OCI-LY1 (cell line): ENCODE measurements around the gene PROM2.

Source experiments
- H2AFZ ChIP-seq: fragments of 200-600 bp; sonication (generic), shearing (Covaris generic); 2 replicates; pipeline ENCODE4 v1.6.0; 2014; ENCODE audit warnings: antibody characterized with exemption, mild to moderate bottlenecking, low read length
- H3F3A ChIP-seq: fragments of 200-600 bp; sonication (generic), shearing (Covaris generic); 2 replicates; pipeline ENCODE4 v1.6.0; 2014; ENCODE audit warnings: mild to moderate bottlenecking, antibody characterized with exemption, low read length, moderate library complexity; ENCODE audit not compliant: insufficient read depth
- H3K27ac ChIP-seq: fragments of 200-600 bp; sonication (generic); 2 replicates; pipeline ENCODE4 v1.5.1; 2014; ENCODE audit warnings: low read length, mixed run types, mild to moderate bottlenecking, low read depth; ENCODE audit not compliant: poor library complexity, severe bottlenecking
- H3K27me3 ChIP-seq: fragments of 200-600 bp; sonication (generic); 2 replicates; pipeline ENCODE4 v1.6.0; 2014; ENCODE audit warnings: antibody characterized with exemption, mild to moderate bottlenecking, low read length, moderate library complexity; ENCODE audit not compliant: insufficient read depth
- H3K36me3 ChIP-seq: fragments of 200-600 bp; sonication (generic); 2 replicates; pipeline ENCODE4 v1.6.1; 2014; ENCODE audit warnings: mild to moderate bottlenecking, antibody characterized with exemption, low read length, moderate library complexity, mixed read lengths; ENCODE audit not compliant: insufficient read depth
- H3K4me1 ChIP-seq: fragments of 200-600 bp; sonication (generic); 2 replicates; pipeline ENCODE4 v1.5.1; 2014; ENCODE audit warnings: mild to moderate bottlenecking, low read length, moderate library complexity; ENCODE audit not compliant: insufficient read depth, severe bottlenecking
- H3K4me2 ChIP-seq: fragments of 200-600 bp; sonication (generic), shearing (Covaris generic); 2 replicates; pipeline ENCODE4 v1.6.1; 2014; ENCODE audit warnings: low read length
- H3K4me3 ChIP-seq: fragments of 200-600 bp; sonication (generic); 2 replicates; pipeline ENCODE4 v1.5.1; 2014; ENCODE audit warnings: low read length, low read depth, mild to moderate bottlenecking, mixed read lengths; ENCODE audit not compliant: poor library complexity, severe bottlenecking
- H3K79me2 ChIP-seq: fragments of 200-600 bp; shearing (Covaris generic); 2 replicates; pipeline ENCODE4 v1.6.1; 2016; ENCODE audit warnings: mixed run types, low read length, mixed read lengths; ENCODE audit not compliant: insufficient read depth
- H3K9ac ChIP-seq: fragments of 200-600 bp; sonication (generic), shearing (Covaris generic); 2 replicates; pipeline ENCODE4 v1.6.1; 2014; ENCODE audit warnings: mild to moderate bottlenecking, low read length, mixed read lengths
- H3K9me2 ChIP-seq: fragments of 200-600 bp; sonication (generic), shearing (Covaris generic); 2 replicates; pipeline ENCODE4 v1.6.1; 2014; ENCODE audit warnings: low read depth, mild to moderate bottlenecking, low read length, mixed read lengths
- H3K9me3 ChIP-seq: fragments of 200-600 bp; shearing (Covaris generic); 2 replicates; pipeline ENCODE4 v1.6.1; 2014; ENCODE audit warnings: low read length, mixed read lengths
- H4K20me1 ChIP-seq: fragments of 200-600 bp; sonication (generic), shearing (Covaris generic); 2 replicates; pipeline ENCODE4 v1.6.0; 2016; ENCODE audit warnings: mild to moderate bottlenecking, low read length; ENCODE audit not compliant: insufficient read depth
- CTCF ChIP-seq: fragments of 200-600 bp; sonication (generic), shearing (Covaris generic); IDR thresholded peaks from 2 replicates; pipeline ENCODE4 v1.5.1; 2017; ENCODE audit warnings: mild to moderate bottlenecking, antibody characterized with exemption, low read length, moderate library complexity, mixed read lengths
- EZH2 ChIP-seq: fragments of 200-600 bp; sonication (generic), shearing (Covaris generic); IDR thresholded peaks from 2 replicates; pipeline ENCODE4 v1.8.0; 2017; ENCODE audit warnings: borderline replicate concordance, mixed run types, mild to moderate bottlenecking, antibody characterized with exemption, low read length, moderate library complexity, mixed read lengths

The PROM2 gene

GRCh38 chr2:95309599-95309998 lies 35.4 kb downstream of the PROM2 start:
- no peaks in the 10 kb centered on the region for H3K36me3 ChIP-seq
- no peak overlapping the region for H3K27ac ChIP-seq
- H4K20me1 ChIP-seq: no peaks in the 10 kb centered on the region
- 0 out of 2 replicates have a peak, but pooled peaks cover 3% of the 10 kb centered on the region for H3K27me3 ChIP-seq
- no peaks in the 10 kb centered on the region for H3K9me3 ChIP-seq
- no peak overlapping the region for H2AFZ ChIP-seq
- no peaks in the 10 kb centered on the region for H3K4me1 ChIP-seq
- no peak overlapping the region for H3K4me2 ChIP-seq
- H3K9ac ChIP-seq: no peak overlapping the region
- H3K4me3 ChIP-seq: no peak overlapping the region
- H3F3A ChIP-seq: no peaks in the 10 kb centered on the region
- TF ChIP-seq EZH2 (no peak), CTCF (no peak)
- H3K79me2 ChIP-seq: no peaks in the 10 kb centered on the region
- no peaks in the 10 kb centered on the region for H3K9me2 ChIP-seq

GRCh38 chr2:95310216-95310615 lies 36.0 kb downstream of the PROM2 start:
- H3K4me3 ChIP-seq: no peak overlapping the region
- no peaks in the 10 kb centered on the region for H3K4me1 ChIP-seq
- H3K36me3 ChIP-seq: no peaks in the 10 kb centered on the region
- no peaks in the 10 kb centered on the region for H3K9me2 ChIP-seq
- no peak overlapping the region for H2AFZ ChIP-seq
- no peaks in the 10 kb centered on the region for H3K79me2 ChIP-seq
- TF ChIP-seq CTCF (no peak), EZH2 (no peak)
- no peaks in the 10 kb centered on the region for H3F3A ChIP-seq
- no peaks in the 10 kb centered on the region for H4K20me1 ChIP-seq
- H3K9me3 ChIP-seq: no peaks in the 10 kb centered on the region
- no peak overlapping the region for H3K9ac ChIP-seq
- H3K4me2 ChIP-seq: no peak overlapping the region
- 0 out of 2 replicates have a peak, but pooled peaks cover 3% of the 10 kb centered on the region for H3K27me3 ChIP-seq
- H3K27ac ChIP-seq: no peak overlapping the region

- H3K27ac ChIP-seq: no peak overlapping the region
- no peak overlapping the region for H3K9ac ChIP-seq
- no peak overlapping the region for H3K4me2 ChIP-seq
- H3K27me3 ChIP-seq: 0 out of 2 replicates have a peak, but pooled peaks cover 3% of the 10 kb centered on the region
- no peaks in the 10 kb centered on the region for H3K4me1 ChIP-seq
- TF ChIP-seq CTCF (no peak), EZH2 (no peak)
- H3K36me3 ChIP-seq: no peaks in the 10 kb centered on the region
- no peaks in the 10 kb centered on the region for H3K79me2 ChIP-seq
- H2AFZ ChIP-seq: no peak overlapping the region
- no peaks in the 10 kb centered on the region for H3K9me2 ChIP-seq
- no peaks in the 10 kb centered on the region for H3K9me3 ChIP-seq
- no peaks in the 10 kb centered on the region for H4K20me1 ChIP-seq
- H3K4me3 ChIP-seq: no peak overlapping the region
- no peaks in the 10 kb centered on the region for H3F3A ChIP-seq
Observed at GRCh38 chr2:95310651-95311050, 36.4 kb downstream of the PROM2 start.
